HPDE6-E6E7 (cell line): ENCODE data around the gene CXorf65.
A peak's percentile ranks its signal among the peaks of the same experiment; 100 is the strongest.

ENCODE experiments used
- DNase-seq: peaks from one replicate; pipeline ENCODE4 v3.0.0; 2011; ENCODE audit warnings: missing footprints; ENCODE audit errors: extremely low spot score

The CXorf65 gene

GRCh38 chrX:71106427-71106826 lies at the start of gene CXorf65:
CXorf65 (minus strand) TSS chrX:71106740; CDS start chrX:71106556, 184 bp downstream.
- no peak for DNase-seq

GRCh38 chrX:71154641-71155040 lies 48.1 kb upstream of the CXorf65 start:
- no peak for DNase-seq

GRCh38 chrX:71154196-71154595 lies 47.7 kb upstream of the CXorf65 start:
- DNase-seq = no peak

GRCh38 chrX:71151366-71151765 lies 44.8 kb upstream of the CXorf65 start:
- DNase-seq = no peak

- DNase-seq = no peak
Measured at GRCh38 chrX:71148278-71148663, 41.7 kb upstream of the CXorf65 start.

GRCh38 chrX:71147496-71148277 lies 41.1 kb upstream of the CXorf65 start:
- no peak for DNase-seq

GRCh38 chrX:71144651-71145050 lies 38.1 kb upstream of the CXorf65 start, which contains the start of gene NLGN3:
NLGN3 (plus strand) TSS chrX:71144841; CDS start chrX:71147750, 2,909 bp downstream.
- no peak for DNase-seq

- no peak for DNase-seq
Measured at GRCh38 chrX:71143508-71143907, 37.0 kb upstream of the CXorf65 start.

GRCh38 chrX:71140440-71140839 lies 33.9 kb upstream of the CXorf65 start:
- no peak for DNase-seq

GRCh38 chrX:71131510-71131909 lies 25.0 kb upstream of the CXorf65 start:
- no peak for DNase-seq

- peak; percentile 31 for DNase-seq
Measured at GRCh38 chrX:71128915-71129765, 22.6 kb upstream of the CXorf65 start.

- no peak for DNase-seq
Measured at GRCh38 chrX:71128166-71128833, 21.8 kb upstream of the CXorf65 start.

- no peak for DNase-seq
Measured at GRCh38 chrX:71118985-71119535, 12.5 kb upstream of the CXorf65 start.

GRCh38 chrX:71118032-71118984 lies 11.8 kb upstream of the CXorf65 start, which contains the start of gene MED12:
MED12 (plus strand) TSS chrX:71118596; CDS start chrX:71118755, 159 bp downstream.
- peak; percentile 49 for DNase-seq

GRCh38 chrX:71117358-71117757 lies 10.8 kb upstream of the CXorf65 start:
- no peak for DNase-seq

GRCh38 chrX:71111921-71112431 lies 5.4 kb upstream of the CXorf65 start:
- DNase-seq = no peak

GRCh38 chrX:71111141-71111843 lies 4.8 kb upstream of the CXorf65 start, which contains the start of gene IL2RG:
IL2RG (minus strand) TSS chrX:71111577; CDS start chrX:71111539, 38 bp downstream.
- no peak for DNase-seq

- no peak for DNase-seq
Measured at GRCh38 chrX:71109051-71109450, 2.5 kb upstream of the CXorf65 start.

GRCh38 chrX:71107762-71108360 lies 1.3 kb upstream of the CXorf65 start:
- DNase-seq = no peak
